ENCODE data around the gene EMID1.

EMID1 gene

DNA sequence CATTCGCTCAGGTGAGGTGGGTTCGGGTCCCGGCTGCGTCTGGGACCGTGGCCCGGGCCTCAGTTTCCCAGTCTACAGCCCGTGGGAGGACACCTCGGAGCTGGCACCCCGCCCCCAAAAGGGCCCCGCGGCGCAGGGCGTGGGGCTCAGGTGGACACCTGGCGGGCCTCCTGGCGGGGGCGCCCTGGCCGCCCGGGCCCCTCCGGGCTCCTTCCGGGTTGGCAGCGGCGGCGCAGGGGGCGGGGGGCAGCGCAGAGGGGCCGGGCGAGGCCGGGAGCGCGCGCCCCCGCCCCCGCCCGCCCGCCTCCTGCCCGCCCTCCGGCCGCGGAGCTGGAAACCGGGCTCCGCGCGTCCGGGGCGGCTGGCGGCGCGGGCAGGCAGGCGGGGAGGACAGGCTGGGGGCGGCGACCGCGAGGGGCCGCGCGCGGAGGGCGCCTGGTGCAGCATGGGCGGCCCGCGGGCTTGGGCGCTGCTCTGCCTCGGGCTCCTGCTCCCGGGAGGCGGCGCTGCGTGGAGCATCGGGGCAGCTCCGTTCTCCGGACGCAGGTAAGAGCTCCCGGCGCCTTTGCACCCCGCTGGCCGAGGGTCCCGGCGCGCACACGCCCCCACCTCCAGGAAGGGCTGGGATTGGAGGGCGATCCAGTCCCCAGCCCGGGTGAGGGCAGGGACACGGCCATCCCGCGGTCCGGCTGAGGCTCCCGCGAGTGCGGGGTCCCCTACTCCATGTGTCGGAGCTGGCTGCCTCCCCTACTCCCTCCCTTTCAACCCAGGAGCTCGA, at the start of gene EMID1:
EMID1 (plus strand) TSS at position 303 of the 778 bp plus-strand sequence; CDS start at position 446, 143 bp downstream.
- DNase-seq (ENCODE audit: low read depth in 2 of 2): no peak

DNA sequence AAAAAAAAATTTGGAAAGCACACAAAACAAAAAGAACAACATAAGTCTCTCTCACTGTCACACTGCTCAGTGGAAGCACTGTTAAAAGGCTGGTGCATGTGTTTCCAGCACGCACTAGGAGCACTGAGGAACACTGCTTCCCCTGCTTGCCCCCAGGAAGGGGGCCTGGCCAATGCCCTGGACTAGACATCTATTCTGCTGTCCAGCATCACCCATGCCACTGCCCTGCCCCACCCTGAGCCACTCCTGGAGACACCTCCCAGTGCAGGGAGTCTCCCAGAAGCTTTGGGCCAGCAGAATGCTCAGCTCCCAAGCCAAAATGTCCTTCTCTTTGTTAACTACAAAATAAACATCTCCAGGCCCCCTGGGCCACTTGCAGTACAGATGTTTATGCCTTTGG, 49.7 kb upstream of the EMID1 start:
- DNase-seq (ENCODE audit: low read depth in 2 of 2): no peak

DNA sequence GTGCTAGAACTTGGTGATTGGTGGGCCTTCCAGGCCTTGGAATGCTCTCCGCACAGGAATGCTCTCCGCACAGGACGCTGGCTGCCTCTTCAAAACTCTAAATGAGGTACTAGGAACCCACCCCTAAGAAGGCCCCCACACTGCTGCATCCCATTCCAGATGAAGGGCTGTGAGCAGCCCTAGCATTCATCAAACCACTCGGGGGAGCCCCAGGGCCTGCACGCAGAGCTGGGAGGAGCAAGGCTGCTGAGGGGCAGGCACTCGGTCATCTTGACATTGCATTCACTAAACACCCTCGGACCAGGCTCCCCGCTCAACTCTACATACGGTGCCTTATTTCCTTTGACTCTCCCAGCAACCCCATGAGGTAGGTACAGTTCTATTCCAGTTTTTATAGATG, 49.2 kb upstream of the EMID1 start:
- DNase-seq (ENCODE audit: low read depth in 2 of 2): no peak

DNA sequence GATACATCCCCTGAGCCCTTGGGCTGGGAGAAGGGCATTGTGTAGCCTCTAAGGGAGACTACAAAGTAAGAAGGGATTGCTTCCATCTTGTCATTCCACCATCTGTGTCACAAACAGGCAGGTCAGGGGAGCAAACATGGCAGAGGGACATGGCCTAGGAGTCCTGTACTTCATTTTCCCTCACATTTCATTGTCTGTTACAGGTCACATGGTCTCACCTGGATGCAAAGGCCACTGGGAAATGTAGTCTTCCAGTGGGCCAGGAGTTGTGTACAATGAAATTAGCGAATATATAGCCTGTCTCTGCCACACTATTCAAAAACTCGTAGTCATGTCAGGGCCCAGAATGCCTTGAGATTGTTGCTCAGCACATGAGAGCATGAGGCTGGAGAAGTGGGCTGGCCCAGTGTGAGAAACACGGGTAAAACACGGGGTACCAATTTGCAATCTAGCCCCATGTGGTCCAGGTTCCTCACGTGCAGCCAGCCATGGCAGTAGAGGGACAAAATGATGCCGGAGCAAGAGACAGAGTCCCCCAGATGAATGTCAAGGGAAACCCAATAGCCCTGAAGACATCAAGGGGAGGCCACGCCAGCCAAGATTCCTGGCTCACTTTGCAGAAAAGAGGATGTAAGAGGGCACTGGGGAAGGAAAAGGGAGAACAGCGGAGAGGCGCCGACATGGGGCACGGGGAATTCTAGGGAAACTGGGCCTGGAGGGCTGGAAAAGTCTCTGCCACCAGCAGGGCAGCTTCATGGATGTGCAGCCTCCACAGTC, 47.7 kb upstream of the EMID1 start:
- DNase-seq (ENCODE audit: low read depth in 2 of 2): no peak

DNA sequence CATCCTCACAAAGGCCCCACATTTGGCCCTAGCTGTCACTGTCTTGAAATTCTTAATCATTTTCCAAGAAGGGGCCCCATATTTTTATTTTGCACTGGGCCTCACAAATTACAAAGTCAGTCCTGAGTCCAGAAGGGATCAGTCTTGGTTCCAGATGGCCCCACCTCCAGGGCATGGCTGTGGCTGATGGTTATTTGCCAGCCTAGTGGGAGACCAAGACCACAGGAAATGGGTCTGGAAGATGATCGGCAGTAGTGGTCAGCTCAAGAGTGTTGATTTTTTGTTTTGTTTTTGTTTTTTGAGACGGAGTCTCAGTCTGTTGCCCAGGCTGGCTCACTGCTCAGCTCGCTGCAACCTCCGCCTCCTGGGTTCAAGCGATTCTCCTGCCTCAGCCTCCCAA, 47.1 kb upstream of the EMID1 start:
- DNase-seq (ENCODE audit: low read depth in 2 of 2): no peak

DNA sequence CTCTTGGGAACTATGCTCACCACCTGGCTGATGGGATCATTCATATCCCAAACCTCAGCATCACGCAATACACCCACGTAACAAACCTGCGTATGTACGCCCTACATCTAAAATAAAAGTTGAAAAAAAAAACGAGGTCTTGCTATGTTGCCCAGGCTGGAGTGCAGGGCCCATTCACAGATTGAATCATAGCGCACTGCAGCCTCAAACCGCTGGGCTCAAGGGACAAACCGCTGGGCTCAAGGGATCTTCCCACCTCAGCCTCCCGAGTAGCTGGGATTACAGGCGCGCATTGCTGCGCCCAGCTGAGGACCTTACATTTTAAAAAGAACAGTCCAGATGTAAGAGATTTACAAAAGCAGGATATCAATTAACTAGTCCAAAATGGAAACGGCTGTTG, 41.9 kb upstream of the EMID1 start:
- DNase-seq (ENCODE audit: low read depth in 2 of 2): no peak

DNA sequence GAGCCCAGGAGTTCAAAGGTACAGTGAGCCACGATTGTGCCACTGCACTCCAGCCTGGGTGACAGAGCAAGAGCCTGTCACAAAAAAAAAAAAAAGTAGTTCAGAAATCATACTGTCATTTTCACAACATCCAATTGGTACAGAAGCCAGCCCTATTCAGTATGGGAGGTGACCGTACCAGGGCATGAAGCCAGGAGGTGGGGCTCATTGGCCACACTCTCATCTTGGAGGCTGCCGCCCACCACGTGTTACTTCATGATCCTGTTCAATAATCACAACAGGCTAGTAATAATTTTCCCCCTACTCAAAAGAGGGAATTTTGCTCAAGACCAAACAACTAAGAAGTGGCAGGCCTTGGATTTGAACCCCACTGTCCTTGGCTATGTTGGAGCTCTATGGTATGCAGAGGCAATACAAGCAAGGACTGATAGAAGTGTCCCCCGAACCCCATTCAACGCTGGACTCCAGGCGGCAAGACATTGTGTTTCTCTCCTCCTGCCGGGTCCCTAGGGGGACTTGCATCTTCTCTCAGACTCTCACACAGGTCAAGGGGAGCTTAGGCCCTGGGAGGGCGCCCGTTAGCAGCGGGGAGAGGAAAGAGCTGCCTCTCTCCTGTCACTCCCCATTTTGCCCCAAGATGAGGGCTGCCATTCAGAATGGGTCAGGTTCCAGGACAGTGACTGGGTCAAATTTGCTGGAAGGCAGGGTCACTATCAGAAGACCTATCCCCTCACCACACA, 40.2 kb upstream of the EMID1 start:
- no peak for DNase-seq (ENCODE audit: low read depth in 2 of 2)

DNA sequence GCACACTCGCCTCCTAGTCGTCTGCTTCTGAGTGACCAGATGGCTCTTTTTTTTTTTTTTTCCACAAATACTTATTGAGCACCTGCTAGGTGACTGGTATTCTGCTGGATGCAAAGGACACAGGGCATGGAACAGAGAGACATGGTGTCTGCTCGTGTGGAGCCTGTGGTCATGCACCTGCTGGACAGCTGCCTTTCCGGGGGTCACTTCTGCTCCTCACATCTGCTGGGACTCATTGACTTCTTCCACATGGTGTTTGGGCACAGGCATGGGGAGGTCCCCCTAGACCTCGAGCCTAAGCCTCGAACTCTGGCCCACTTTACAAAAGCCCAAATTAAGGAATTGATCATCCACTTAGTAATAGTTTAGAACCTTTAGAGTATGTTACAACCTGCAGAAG, 39.5 kb upstream of the EMID1 start:
- DNase-seq (ENCODE audit: low read depth in 2 of 2): no peak

DNA sequence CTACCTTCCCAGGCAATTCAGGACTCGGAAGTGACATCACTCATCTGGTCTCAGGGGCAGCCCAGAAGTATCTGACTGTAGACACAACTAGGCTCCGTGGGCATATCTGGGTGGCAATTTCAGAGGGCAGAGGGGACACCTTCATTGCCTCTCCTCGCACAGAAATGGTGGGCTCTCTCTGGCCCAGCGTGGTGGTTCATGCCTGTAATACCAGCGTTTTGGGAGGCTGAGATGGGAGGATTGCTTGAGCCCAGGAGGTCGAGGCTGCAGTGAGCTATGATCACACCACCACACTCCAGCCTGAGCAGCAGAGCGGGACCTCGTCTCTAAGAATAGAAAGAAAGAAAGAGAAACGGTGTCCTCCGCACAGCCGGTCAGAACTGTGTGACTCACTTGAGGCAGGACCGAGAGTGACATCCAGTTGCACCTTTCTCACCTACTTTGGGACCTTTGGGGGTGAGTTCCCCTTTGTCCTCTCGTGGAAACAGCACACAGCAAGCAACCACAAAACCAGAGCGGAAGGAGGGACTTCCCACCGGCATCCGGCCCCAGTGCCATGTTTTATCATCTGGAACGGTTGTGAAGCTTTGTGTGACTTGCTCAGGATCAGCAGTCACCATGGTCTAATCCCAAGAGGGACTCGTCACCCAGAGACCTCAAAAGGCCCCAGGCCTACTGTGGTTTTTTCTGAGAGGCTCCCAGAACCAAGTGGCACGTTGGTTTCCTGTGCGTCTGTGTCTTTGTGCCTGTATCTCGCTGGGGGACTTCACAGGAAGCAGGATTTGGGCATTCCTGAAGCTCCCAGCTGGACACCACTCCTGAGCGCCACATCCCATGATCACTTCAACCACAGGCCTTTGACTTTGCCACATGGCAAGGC, 38.4 kb upstream of the EMID1 start:
- no peak for DNase-seq (ENCODE audit: low read depth in 2 of 2)

DNA sequence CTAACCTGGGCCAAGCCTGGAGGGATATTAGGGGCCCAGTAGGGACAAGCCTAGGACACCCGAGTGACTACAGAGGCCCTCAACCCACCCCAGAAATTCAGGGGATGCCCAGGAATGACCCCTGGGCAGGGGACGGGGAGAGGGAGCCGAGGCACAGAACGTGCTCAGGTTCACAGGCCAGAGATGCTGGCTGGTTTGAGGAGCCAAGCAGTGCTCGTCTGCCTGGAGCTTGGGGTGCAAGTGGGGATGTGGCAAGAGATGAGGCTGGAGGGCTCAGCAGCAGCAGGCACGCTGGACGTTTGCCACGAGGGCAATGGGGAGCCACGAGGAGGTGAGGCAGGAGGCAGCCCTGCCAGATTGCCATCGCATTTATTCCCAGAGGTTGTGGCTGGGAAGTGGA, 34.0 kb upstream of the EMID1 start:
- DNase-seq (ENCODE audit: low read depth in 2 of 2): no peak

DNA sequence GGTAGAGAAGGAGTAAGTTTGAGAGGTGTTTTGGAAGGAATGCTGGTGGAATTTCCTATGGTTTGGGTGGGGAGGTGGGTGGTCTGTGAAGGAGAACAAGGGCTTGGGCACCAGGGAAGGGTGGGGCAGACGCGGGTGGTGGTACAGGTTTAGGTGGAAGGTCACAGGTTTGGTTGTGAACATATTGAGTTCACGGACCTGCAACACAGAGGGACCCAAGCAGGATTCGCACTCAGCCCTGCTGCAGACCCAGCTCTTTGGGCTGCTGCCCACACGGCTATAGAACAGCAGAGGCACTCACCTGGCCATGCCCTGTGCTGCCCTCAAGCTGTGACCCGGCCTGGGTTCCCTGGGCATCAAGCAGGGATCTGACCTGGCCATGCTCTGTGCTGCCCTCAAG, 33.5 kb upstream of the EMID1 start:
- DNase-seq (ENCODE audit: low read depth in 2 of 2): no peak

DNA sequence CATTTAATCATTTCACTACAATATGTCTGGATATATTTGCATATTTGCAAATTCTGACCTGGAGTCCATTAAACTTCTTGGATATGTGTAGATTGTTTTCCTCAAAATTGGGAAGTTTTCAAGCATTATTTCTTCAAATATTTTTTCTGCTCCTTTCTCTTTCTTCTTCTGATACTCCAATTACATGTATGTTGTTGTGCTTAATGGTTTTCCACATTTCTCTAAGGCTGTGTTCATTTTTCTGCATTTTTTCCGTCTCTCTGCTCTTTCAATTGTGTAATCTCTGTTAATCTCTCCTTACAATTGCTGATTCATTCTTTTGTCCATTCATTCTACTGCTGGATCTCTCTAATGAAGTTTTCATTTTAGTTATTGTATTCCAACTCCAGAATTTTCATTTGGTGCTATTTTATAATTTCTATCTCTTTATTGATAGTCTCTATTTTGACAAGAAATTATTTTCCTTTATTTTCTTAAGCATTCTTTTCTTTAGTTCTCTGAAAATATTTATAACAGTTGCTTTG, 30.3 kb upstream of the EMID1 start:
- no peak for DNase-seq (ENCODE audit: low read depth in 2 of 2)

DNA sequence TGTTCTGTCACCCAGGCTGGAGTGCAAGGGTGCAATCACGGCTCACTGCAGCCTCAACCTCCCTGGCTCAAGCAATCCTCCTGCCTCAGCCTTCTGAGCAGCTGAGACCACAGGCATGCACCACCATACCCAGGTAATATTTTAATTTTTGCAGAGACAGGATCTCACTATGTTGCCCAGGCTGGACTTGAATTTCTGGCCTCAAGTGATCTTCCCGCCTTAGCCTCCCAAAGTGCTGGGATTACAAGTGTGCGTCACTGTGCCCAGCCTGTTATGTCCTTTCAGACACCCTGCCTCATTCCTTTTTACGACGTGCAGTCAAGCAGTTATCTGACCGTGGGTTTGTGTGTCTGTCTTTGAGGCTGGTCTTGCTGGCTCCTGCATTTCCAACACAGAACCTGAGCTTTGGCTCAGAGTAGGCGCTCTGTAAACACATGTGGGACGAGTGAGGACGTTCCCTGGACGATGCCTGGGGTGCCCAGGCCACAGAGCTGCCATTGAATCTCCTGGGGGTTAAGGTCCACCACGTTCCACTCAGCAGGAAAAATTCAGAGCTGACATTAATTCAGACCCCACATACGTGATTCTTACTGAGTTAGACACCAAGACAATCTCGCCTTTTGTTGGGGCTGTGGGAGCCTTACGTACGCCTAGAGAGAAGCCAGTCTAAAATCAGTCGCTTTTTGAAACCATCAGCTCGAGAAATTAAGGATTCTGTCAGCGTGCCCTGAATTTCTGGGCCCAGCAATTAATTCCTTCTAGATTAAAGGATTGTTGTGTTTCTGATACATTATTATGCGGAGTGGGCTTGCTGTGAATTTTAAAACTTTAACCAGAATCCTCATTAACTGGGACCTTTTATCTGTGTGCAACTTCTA, 21.5 kb upstream of the EMID1 start:
- no peak for DNase-seq (ENCODE audit: low read depth in 2 of 2)

DNA sequence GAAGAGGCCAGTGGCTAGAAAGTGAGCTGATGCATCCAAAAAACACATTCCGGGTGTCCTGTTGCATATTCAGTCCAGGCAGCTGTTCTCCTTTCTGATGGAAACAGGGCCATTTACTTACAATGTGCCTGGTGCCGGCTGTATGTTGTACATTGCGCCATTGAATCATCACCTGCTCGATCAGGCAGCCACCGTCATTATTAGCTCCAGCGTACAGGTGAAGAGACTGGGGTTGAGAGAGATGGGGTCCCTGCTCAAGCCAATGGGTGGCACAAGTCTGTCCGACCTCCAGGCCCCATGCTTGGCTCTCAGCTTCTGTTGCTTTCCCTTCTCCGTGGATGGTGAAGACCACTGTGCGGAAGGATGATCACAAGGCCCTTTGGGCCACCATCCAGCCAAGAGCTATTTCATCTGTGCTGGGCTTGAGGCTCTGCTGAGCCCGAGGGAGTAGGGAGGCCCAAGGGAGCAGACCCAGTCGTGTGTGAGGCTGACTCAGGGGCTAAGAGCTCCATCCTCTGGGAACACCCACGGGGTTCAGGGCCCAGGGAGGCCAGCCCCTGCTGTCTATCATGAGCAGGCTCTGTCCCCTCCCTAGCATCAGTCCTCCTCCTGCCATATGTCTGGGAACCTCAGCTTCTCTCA, 20.7 kb upstream of the EMID1 start:
- DNase-seq (ENCODE audit: low read depth in 2 of 2): no peak

DNA sequence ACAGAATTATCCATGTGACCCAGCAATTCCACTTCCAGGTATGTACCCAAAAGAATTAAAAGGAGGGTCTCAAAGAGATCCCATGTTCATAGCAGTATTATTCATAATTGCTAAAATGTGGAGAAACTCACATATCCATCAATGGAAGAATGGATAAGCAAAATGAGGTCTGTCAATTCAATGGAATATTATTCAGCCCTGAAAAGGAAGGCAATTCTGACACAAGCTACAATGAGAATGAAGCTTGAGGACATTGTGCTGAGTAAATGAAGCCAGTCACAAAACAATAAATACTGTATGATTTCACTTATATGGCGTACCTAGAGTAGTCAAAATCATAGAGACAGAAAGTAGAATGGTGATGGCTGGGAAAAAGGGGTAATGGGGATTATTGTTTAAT, 19.4 kb upstream of the EMID1 start:
- no peak for DNase-seq (ENCODE audit: low read depth in 2 of 2)

DNA sequence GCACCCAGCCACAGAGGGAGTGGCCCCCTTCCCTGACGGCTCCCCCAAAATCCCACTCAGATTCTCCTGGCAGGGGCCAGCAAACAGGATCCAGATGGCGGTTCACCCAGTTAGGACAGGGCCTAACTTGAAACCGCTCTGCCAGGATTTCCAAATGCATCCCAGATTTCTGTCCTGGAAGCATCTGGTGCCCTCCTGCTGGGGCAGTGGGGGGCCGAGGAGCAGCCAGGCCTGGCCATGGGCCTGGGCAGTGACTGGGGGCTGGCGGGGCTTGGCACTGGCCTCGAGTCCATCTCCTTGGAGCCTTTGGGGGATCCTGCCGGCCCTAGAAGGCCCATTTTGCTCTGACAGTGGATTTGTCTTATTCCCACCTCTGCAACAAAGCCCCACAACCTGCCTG, 17.9 kb upstream of the EMID1 start:
- no peak for DNase-seq (ENCODE audit: low read depth in 2 of 2)

DNA sequence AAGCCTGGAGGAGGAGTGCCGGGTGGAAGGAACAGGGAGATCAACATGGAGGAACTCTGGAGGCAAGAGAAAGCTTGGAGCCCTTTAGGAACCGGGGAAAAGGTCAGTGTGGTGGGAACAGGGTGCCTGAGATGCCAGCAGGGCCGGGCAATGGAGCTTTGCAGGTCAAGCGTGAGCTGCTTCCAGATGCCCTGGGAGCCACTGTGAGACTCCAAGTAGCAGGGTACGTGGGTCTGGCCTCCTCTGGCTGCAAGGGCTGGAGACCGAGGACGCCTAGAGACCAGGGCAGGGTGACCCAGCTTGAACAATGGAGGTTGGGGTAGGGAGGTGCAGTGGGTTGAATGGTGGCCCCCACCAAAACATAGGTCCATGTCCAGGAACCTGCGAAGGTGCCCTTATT, 15.6 kb upstream of the EMID1 start:
- no peak for DNase-seq (ENCODE audit: low read depth in 2 of 2)

DNA sequence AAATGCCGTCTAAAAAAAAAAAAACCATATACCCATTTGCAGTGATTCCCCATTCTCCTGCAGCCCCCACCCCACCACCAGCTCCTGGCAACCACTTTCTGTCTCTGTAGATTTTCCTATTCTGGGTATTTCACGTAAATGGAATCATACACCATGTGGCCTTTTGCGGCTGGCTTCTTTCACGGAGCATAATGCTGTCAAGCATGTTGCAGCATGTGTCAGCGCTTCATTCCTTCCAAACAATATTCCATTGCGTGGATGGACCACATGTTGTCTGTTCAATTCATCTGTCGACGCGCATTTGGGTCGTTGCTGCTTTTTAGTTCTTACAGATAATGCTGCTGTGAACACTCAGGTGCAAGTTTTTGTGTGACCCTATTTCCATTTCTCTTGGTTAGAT, 14.8 kb upstream of the EMID1 start:
- no peak for DNase-seq (ENCODE audit: low read depth in 2 of 2)

DNA sequence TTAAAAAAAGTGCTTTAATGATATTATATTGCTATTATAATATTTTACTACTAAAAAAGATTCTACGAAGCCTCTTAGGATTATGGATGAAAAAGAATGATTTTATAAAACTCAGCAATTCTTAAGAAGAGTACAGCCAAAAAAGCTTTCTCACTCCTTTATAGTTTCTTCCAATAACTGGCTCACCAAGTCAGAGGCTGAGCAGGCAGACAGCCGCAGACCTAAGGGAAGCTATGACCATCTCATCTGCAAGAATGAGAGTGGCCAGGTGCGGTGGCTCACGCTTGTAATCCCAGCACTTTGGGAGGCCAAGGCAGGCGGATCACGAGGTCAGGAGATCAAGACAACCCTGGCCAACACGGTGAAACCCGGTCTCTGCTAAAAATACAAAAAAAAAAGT, 12.7 kb upstream of the EMID1 start:
- DNase-seq (ENCODE audit: low read depth in 2 of 2): no peak

DNA sequence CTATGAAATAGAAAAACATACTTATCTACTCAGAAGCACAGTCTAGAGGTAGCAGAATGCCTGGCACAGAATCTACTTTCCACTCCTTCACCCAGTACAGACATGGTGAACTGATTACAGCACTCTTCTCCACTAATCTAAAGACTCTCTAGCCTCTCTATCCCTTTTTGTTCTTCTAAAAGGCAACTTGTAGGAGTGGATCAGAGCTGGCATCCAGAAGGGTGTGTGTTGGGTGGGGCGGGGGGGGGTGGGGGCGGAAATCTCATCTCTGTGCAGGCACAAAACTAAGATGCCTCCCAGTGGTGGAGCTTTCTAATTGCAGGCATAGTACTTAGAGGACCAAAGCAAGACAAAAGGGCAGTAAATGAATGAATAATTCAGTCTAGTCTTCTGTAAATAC, 11.5 kb upstream of the EMID1 start:
- no peak for DNase-seq (ENCODE audit: low read depth in 2 of 2)
